IPS-15b (cell line): ENCODE measurements around the gene TAF6.
A peak's percentile ranks its signal among the peaks of the same experiment; 100 is the strongest.

ENCODE experiments used
- H3K27me3 ChIP-seq: one replicate; pipeline ENCODE4 v1.6.1; 2013; ENCODE audit warnings: low read length; ENCODE audit not compliant: control insufficient read depth, insufficient read depth
- H3K36me3 ChIP-seq: one replicate; pipeline ENCODE4 v1.6.1; 2013; ENCODE audit warnings: low read length; ENCODE audit not compliant: control insufficient read depth, insufficient read depth
- H3K4me1 ChIP-seq: one replicate; pipeline ENCODE4 v1.6.1; 2013; ENCODE audit warnings: mild to moderate bottlenecking, low read length; ENCODE audit not compliant: control insufficient read depth, insufficient read depth
- H3K4me3 ChIP-seq: one replicate; pipeline ENCODE4 v1.5.1; 2013; ENCODE audit warnings: low read depth, low read length
- H3K9ac ChIP-seq: one replicate; pipeline ENCODE4 v1.6.1; 2013; ENCODE audit warnings: low read depth, mild to moderate bottlenecking, low read length
- H3K9me3 ChIP-seq: one replicate; pipeline ENCODE4 v1.6.1; 2013; ENCODE audit warnings: mild to moderate bottlenecking, low read length; ENCODE audit not compliant: control insufficient read depth, insufficient read depth

Gene TAF6

GRCh38 chr7:100098913-100099312 lies 20.2 kb downstream of the TAF6 start:
- H3K4me3 ChIP-seq = no peak overlapping the region

DNA sequence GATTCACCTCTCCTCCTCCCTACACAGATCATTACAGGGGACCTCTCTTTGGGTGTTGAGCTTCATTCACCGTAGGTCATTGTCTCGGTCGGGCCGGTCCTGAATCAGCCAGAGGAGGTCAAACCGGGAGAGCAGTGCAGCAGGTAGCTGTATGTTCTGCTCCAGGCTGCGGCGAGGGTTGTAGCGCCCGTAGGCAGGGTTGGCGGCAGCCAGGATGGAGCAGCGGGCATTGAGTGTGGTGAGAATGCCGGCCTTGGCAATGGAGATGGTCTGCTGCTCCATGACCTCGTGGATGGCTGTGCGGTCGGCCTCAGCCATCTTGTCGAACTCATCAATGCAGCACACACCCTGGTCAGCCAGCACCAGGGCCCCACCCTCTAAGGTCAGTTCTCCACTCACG lies 23.5 kb downstream of the TAF6 start:
- Histone ChIP-seq H3K4me1 (no peaks in the 10 kb centered on the region), H3K27me3 (no peaks in the 10 kb centered on the region), H3K36me3 (peaks cover 83% of the 10 kb centered on the region), H3K4me3 (no peak overlapping the region), H3K9ac (no peak overlapping the region), H3K9me3 (no peaks in the 10 kb centered on the region)

More at GRCh38 chr7:100098913-100099312, 20.2 kb downstream of the TAF6 start:
- Histone ChIP-seq H3K27me3 (no peaks in the 10 kb centered on the region), H3K36me3 (peaks cover 61% of the 10 kb centered on the region), H3K4me1 (no peaks in the 10 kb centered on the region), H3K9ac (no peak overlapping the region), H3K9me3 (no peaks in the 10 kb centered on the region)

GRCh38 chr7:100095289-100095688 lies 23.9 kb downstream of the TAF6 start:
- H3K36me3 ChIP-seq = peaks cover 87% of the 10 kb centered on the region
- H3K4me3 ChIP-seq = no peak overlapping the region
- H3K4me1 ChIP-seq = no peaks in the 10 kb centered on the region
- H3K9ac ChIP-seq = no peak overlapping the region
- no peaks in the 10 kb centered on the region for H3K9me3 ChIP-seq
- no peaks in the 10 kb centered on the region for H3K27me3 ChIP-seq

GRCh38 chr7:100093925-100094486 lies 25.2 kb downstream of the TAF6 start:
- H3K27me3 ChIP-seq = no peaks in the 10 kb centered on the region
- H3K4me1 ChIP-seq = peaks cover 3% of the 10 kb centered on the region
- no peak overlapping the region for H3K9ac ChIP-seq
- no peak overlapping the region for H3K4me3 ChIP-seq
- no peaks in the 10 kb centered on the region for H3K9me3 ChIP-seq
- peaks cover 77% of the 10 kb centered on the region for H3K36me3 ChIP-seq

DNA sequence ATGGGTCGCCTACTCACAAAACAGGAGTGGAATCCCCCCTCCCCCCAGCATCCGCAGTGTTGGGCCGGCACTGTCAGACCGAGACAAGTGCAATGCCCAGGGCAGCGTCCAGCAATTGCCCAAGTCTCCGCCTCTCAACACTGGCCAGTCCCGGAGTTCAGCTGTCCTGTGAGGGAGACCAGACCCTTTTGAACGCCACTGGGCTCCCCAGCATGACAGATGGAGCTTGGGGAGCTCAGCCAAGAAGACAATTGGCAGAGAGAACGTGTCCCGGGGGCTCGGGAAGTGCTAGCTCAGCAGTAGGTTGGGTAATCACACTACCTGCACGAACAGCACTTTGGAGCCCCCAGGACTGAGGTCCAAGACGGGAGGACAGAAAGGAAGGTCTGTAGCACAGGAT lies 25.7 kb downstream of the TAF6 start:
- Histone ChIP-seq H3K4me3 (no peak overlapping the region), H3K4me1 (peaks cover 3% of the 10 kb centered on the region), H3K27me3 (no peaks in the 10 kb centered on the region), H3K36me3 (peaks cover 72% of the 10 kb centered on the region), H3K9me3 (no peaks in the 10 kb centered on the region), H3K9ac (no peak overlapping the region)

DNA sequence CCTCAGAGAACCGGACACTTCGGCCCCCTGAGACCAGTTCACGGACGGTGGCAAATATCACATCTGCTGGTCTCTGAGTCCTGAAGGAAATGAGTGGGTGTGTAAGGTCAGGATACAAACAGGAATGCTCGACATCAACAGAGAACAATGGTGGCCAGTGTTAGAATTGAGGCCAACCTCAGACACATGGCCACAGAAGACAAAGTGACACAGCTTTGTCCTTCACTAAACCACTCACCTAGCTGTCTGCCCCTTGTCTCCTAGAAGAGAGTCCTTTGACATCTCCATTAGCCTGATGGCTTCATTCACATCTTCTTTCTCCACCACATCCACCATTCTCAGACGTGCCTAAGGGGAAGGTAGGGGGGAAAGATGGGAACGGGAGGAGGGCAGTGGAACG lies 26.1 kb downstream of the TAF6 start:
- H3K36me3 ChIP-seq = peaks cover 68% of the 10 kb centered on the region
- no peak overlapping the region for H3K4me3 ChIP-seq
- peaks cover 3% of the 10 kb centered on the region for H3K4me1 ChIP-seq
- H3K9me3 ChIP-seq = no peaks in the 10 kb centered on the region
- H3K9ac ChIP-seq = no peak overlapping the region
- H3K27me3 ChIP-seq = no peaks in the 10 kb centered on the region

- Histone ChIP-seq H3K36me3 (peaks cover 55% of the 10 kb centered on the region), H3K4me1 (peaks cover 3% of the 10 kb centered on the region), H3K9ac (no peak overlapping the region), H3K4me3 (no peak overlapping the region), H3K27me3 (no peaks in the 10 kb centered on the region), H3K9me3 (no peaks in the 10 kb centered on the region)
These were observed 27.6 kb downstream of the TAF6 start for GRCh38 chr7:100091411-100092181.

GRCh38 chr7:100090527-100091410 lies 28.4 kb downstream of the TAF6 start:
- Histone ChIP-seq H3K4me1 (peaks cover 3% of the 10 kb centered on the region), H3K4me3 (no peak overlapping the region), H3K27me3 (no peaks in the 10 kb centered on the region), H3K36me3 (peaks cover 50% of the 10 kb centered on the region), H3K9ac (no peak overlapping the region), H3K9me3 (no peaks in the 10 kb centered on the region)

- peaks cover 3% of the 10 kb centered on the region for H3K4me1 ChIP-seq
- H3K9ac ChIP-seq = peak overlapping the region; percentile 93
- peaks cover 38% of the 10 kb centered on the region for H3K36me3 ChIP-seq
- H3K9me3 ChIP-seq = no peaks in the 10 kb centered on the region
- peak overlapping the region; percentile 94 for H3K4me3 ChIP-seq
- no peaks in the 10 kb centered on the region for H3K27me3 ChIP-seq
These were observed 29.5 kb downstream of the TAF6 start for GRCh38 chr7:100089458-100090196.

DNA sequence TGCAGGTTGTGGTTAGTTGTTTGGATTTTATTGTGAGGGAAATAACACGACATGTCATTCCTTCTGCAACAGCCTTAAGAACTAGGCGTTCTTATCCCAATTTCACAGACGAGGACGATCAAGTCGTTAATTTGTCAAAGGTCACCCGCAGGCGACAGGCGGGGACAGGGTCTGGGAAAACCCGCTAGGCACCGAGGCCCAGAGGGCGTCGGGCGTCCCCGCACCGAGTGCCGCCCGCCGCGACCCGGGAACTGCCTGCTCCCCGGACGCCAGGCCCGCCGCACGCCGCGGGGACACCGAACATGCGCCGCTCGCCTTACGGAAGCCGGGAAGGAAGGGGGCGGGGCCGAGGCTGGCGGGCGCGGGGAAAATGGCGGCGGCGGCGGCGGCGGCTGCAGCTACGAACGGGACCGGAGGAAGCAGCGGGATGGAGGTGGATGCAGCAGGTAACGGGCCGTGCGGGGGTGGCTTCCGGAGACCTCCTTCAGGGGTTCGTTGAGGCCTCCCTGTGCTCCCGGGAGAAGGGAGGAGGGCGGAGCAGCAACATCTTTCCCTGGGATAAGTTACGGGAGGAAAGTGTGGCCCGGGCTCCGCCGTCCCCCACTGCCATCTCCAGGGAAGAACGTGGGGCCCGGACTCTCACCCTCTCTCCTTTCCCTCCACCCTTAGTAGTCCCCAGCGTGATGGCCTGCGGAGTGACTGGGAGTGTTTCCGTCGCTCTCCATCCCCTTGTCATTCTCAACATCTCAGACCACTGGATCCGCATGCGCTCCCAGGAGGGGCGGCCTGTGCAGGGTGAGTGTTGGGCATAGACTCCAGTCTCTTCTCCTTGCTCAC lies 30.3 kb downstream of the TAF6 start, which contains the start of gene COPS6:
Gene COPS6, plus strand, starts transcription at position 349 of the 837 bp plus-strand sequence. Its CDS starts 22 bp downstream, at position 371.
- Histone ChIP-seq H3K9ac (peak within 1 kb of the TSS; percentile 93), H3K4me3 (peak within 1 kb of the TSS; percentile 94), H3K4me1 (peaks cover 3% of the 10 kb centered on the region), H3K9me3 (no peaks in the 10 kb centered on the region), H3K27me3 (no peaks in the 10 kb centered on the region), H3K36me3 (peaks cover 33% of the 10 kb centered on the region)
